Measurements from ENCODE around the gene PRCD.
"Not testable (repeated sequence)": the region's sequence is repeated elsewhere in the genome, so short reads cannot be mapped to it uniquely, and the experiment has no call there.

The PRCD gene

DNA sequence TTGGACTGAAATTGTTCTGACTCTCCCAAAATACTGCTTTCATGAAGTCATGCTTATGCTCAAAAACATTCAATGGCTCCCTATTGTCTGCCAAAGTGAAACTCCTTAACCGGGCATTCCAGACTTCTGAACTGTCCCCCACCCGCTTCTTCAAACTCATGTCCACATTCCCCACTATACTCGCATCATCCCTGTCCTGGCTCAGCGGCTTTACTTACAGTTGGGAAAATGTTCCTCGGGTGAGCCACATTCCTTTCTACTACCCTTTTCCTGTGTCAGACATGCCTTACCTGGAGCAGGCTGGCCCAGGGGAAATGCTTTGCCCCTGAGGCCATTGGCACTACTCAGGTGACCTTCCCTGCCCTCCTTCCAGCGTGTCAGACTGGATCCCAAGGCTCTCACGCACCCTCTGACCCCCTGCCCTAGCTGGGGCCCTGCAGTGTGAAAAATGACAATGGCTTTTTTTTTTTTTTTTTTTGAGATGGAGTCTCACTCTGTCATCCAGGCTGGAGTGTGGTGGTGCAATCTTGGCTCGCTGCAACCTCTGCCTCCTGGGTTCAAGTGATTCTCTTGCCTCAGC is 7.7 kb upstream of the PRCD start:
- TF ChIP-seq, protein P1, sequence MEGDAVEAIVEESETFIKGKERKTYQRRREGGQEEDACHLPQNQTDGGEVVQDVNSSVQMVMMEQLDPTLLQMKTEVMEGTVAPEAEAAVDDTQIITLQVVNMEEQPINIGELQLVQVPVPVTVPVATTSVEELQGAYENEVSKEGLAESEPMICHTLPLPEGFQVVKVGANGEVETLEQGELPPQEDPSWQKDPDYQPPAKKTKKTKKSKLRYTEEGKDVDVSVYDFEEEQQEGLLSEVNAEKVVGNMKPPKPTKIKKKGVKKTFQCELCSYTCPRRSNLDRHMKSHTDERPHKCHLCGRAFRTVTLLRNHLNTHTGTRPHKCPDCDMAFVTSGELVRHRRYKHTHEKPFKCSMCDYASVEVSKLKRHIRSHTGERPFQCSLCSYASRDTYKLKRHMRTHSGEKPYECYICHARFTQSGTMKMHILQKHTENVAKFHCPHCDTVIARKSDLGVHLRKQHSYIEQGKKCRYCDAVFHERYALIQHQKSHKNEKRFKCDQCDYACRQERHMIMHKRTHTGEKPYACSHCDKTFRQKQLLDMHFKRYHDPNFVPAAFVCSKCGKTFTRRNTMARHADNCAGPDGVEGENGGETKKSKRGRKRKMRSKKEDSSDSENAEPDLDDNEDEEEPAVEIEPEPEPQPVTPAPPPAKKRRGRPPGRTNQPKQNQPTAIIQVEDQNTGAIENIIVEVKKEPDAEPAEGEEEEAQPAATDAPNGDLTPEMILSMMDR (IDR thresholded peaks at IDR 0.05; ENCODE audit: extremely low read depth, insufficient read depth, missing control alignments), result no peak
- in situ Hi-C loops (cut with MboI; ENCODE audit: low pct_unique_long_range_greater_than_20kb, low sequenced_read_pairs, unreplicated experiment), result no loop called here

DNA sequence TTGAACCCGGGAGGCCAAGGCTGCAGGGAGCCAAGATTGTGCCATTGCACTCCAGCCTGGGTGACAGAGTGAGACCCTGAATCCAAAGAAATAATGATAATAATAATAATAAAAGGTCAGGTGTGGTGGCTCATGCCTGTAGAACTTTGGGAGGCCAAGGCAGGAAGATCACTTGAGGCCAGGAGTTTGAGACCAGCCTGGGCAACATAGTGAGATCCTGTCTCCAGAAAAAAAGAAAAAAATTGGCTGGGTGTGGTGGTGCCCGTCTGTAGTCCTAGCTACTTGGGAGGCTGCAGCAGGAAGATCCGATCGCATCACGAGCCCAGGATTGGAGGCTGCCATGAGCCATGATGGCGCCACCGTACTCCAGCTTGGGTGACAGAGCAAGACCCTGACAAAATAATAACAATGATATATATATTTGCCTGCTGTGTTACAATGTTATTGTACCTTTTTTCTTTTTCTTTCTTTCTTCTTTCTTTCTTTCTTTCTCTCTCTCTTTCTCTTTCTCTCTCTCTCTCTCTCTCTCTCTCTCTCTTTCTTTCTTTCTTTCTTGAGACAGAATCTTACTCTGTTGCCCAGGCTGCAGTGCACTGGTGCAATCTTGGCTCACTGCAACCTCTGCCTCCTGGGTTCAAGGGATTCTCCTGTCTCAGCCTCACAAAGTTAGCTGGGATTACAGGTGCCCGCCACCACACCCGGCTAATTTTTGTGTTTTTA is 6.0 kb upstream of the PRCD start:
- DNase-seq (ENCODE audit: low spot score); in situ Hi-C loops (cut with MboI; ENCODE audit: low pct_unique_long_range_greater_than_20kb, low sequenced_read_pairs, unreplicated experiment): not testable (repeated sequence)

More for the DNA sequence above, 7.7 kb upstream of the PRCD start:
- no peak for DNase-seq (ENCODE audit: low spot score)

DNA sequence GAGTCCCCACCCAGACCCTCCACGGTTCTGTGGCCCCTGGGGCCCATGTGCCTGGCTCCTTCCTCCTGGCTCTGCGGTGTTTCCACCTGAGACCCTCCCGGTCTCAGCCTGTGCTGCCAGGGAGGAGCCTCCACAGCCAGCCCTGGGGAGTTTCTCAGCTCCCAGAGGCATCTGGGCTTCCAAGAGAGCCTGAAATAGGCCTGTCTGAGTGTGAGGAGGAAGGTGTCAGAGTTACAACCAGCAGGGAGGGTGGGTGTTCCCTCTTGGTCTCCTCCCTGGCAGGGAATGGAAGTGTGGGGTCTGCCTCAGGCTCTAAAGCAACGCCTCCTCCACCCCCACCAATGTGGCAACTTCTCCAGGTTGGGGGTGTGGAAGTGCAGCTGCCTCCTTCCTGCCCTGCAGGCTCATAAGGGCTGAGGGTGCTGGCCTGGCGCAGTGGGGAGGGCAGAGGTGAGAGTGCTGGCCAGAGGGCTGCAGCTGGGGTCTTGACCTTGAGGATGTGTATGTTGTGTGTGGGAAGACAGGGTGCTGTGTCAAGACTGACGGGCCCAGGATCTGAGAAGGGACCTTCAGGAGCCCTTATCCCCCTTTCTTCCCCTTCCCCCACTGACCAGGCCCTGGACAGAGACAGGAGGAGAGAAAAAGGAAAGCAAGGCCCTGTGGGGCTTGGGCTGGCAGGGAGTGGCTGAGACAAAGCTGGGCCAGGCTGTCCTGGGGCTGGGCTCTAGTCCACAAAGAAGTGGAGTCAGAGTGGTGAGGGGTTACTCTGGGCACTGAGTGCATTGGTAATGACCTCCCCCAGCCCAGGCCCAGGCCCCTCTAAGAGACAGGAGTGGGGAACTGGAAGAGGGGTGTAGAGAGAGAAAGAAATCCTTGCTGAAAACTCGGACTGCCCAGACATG is 4.8 kb upstream of the PRCD start:
- in situ Hi-C loops (cut with MboI; ENCODE audit: low pct_unique_long_range_greater_than_20kb, low sequenced_read_pairs, unreplicated experiment), result no loop called here
- no peak for DNase-seq (ENCODE audit: low spot score)
- TF ChIP-seq, protein P1 (IDR thresholded peaks at IDR 0.05; ENCODE audit: extremely low read depth, insufficient read depth, missing control alignments), result no peak

DNA sequence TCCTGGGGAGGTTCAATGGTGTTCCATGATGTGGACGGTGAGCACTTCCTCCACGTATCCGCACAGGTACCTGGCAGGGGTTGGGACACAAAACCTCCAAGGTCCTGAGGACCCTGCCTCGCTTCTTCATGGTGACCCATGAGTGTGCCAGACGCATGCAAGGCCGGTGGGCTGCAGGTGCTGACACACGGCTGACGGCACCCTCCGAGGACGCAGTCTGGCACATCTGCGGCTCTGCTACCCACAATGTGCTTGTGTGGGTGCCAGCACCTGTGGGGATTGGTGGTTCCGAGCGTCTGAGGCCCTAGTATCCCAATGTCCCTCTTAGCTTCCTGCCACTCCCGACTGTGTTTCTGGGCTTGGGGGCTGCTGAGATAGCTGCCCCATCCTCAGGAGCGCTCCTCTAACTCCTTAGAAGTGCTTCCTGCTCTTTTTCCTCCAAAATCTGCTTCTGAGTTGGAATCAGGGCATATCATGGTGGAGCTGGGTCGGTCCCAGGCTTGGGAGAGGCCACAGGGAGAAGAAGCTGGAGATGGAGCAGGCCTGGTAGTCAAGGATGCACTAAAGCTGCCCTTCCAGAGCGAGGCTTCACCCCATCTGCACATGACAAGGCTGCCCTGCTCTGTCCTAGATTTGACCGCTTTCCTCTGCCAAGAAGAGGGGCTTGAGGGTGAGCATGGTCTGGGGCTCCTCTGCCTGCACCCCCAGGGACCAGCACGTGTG is 3.9 kb upstream of the PRCD start:
- TF ChIP-seq, protein P1 (IDR thresholded peaks at IDR 0.05; ENCODE audit: extremely low read depth, insufficient read depth, missing control alignments), result no peak
- in situ Hi-C loops (cut with MboI; ENCODE audit: low pct_unique_long_range_greater_than_20kb, low sequenced_read_pairs, unreplicated experiment), result no loop called here
- no peak for DNase-seq (ENCODE audit: low spot score)

DNA sequence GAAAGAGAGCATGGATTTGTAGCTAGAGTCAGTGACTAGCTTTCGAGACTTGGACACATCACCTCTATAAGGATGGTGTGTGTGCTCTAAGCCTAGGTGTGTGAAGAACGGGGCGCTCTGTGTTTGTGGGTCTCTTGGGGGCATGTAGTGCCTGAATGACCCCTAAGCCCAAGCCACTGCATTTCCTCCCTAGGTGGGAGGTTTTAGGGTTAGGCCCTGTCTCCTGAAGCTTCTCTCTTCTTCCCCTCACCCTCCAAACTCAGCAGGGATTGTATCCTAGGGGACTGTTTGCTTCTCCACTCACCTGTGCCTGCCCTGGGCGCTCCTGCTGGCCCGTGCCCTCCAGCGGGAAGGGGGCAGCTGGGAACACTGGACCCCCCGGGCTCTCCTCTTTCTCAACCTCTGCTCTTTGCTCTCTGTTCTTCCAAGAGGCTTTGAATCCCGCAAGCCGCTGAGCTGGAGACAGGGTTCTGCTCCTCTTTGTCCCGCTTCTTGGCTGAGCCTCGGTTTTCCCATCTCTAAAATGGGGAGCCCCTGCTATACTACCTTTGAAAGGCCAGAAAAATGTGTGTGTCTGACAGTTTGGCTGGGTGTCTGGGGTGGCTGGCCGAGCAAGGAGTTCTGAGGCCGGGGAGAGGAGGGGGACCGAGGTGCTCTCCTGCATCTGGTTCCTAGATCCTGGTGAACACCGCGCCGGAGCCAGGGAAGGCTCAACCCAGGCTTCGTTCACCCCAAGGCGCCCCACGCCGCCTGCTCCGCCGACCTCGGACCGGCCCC is 3.1 kb upstream of the PRCD start:
- in situ Hi-C loops (cut with MboI; ENCODE audit: low pct_unique_long_range_greater_than_20kb, low sequenced_read_pairs, unreplicated experiment), result no loop called here
- DNase-seq (ENCODE audit: low spot score), result no peak
- TF ChIP-seq, protein P1 (IDR thresholded peaks at IDR 0.05; ENCODE audit: extremely low read depth, insufficient read depth, missing control alignments), result no peak

DNA sequence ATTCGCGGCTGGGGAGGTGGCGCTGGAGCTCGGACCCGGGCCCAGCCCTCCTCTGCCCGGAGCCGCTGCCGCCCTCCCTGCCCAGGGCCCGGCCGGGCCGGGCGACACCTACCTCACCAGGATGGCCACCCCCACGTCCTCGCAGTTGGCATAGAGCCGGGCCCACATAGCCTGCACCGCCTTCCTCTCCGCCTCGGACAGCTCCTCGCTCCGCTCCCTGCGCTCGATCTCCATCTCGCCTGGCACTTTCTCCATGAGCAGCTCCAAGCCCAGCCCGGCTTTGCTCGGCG is 2.6 kb upstream of the PRCD start:
- in situ Hi-C loops (cut with MboI; ENCODE audit: low pct_unique_long_range_greater_than_20kb, low sequenced_read_pairs, unreplicated experiment), result no loop called here
- no peak for DNase-seq (ENCODE audit: low spot score)

More for the DNA sequence above, 2.6 kb upstream of the PRCD start:
- TF ChIP-seq, protein P1 (IDR thresholded peaks at IDR 0.05; ENCODE audit: extremely low read depth, insufficient read depth, missing control alignments), result no peak
